ENCODE data around the gene HIVEP3. TPM values are rescaled to one million over a fixed set of nuclear protein-coding genes. Genes with fewer than 3 reads are reported as not detected.

The HIVEP3 gene
- total RNA-seq, 1 experiment from 2014 or later = not detected

GRCh38 chr1:41822866-41823265 lies 95.9 kb downstream of the HIVEP3 start:
- H3K27me3 ChIP-seq = peaks cover 2% of the 10 kb centered on the region; the same call in 1 of the 2 replicates
- no peaks in the 10 kb centered on the region for H3K9me3 ChIP-seq
- no peaks in the 10 kb centered on the region for H3K36me3 ChIP-seq
- no peak for DNase-seq
- H3K4me3 ChIP-seq = no peak overlapping the region

- Histone ChIP-seq H3K27me3 (peaks cover 2% of the 10 kb centered on the region; the same call in 1 of the 2 replicates), H3K36me3 (no peaks in the 10 kb centered on the region), H3K9me3 (no peaks in the 10 kb centered on the region), H3K4me3 (no peak overlapping the region)
- DNase-seq = no peak
These were observed 98.9 kb downstream of the HIVEP3 start for GRCh38 chr1:41819843-41820242.

GRCh38 chr1:41819069-41819468 lies 99.7 kb downstream of the HIVEP3 start:
- no peak overlapping the region for H3K4me3 ChIP-seq
- H3K27me3 ChIP-seq = peaks cover 2% of the 10 kb centered on the region; the same call in 1 of the 2 replicates
- no peaks in the 10 kb centered on the region for H3K9me3 ChIP-seq
- no peaks in the 10 kb centered on the region for H3K36me3 ChIP-seq
- DNase-seq = no peak

- no peaks in the 10 kb centered on the region for H3K36me3 ChIP-seq
- no peak overlapping the region for H3K4me3 ChIP-seq
- no peaks in the 10 kb centered on the region for H3K9me3 ChIP-seq
- peaks cover 2% of the 10 kb centered on the region; the same call in 1 of the 2 replicates for H3K27me3 ChIP-seq
- DNase-seq = no peak
These were observed 102.7 kb downstream of the HIVEP3 start for GRCh38 chr1:41816061-41816460.

GRCh38 chr1:41813755-41814745 lies 104.7 kb downstream of the HIVEP3 start:
- no peaks in the 10 kb centered on the region for H3K36me3 ChIP-seq
- no peak overlapping the region for H3K4me3 ChIP-seq
- no peak for DNase-seq
- H3K9me3 ChIP-seq = no peaks in the 10 kb centered on the region
- no peaks in the 10 kb centered on the region for H3K27me3 ChIP-seq

- Histone ChIP-seq H3K9me3 (no peaks in the 10 kb centered on the region), H3K36me3 (no peaks in the 10 kb centered on the region), H3K4me3 (no peak overlapping the region), H3K27me3 (no peaks in the 10 kb centered on the region)
- no peak for DNase-seq
These were observed 105.5 kb downstream of the HIVEP3 start for GRCh38 chr1:41813226-41813625.

GRCh38 chr1:41812453-41812852 lies 106.3 kb downstream of the HIVEP3 start:
- Histone ChIP-seq H3K27me3 (no peaks in the 10 kb centered on the region), H3K9me3 (no peaks in the 10 kb centered on the region), H3K4me3 (no peak overlapping the region), H3K36me3 (no peaks in the 10 kb centered on the region)
- peak; percentile 42 for DNase-seq

- H3K27me3 ChIP-seq = no peaks in the 10 kb centered on the region
- H3K36me3 ChIP-seq = no peaks in the 10 kb centered on the region
- no peak overlapping the region for H3K4me3 ChIP-seq
- DNase-seq = peak; percentile 41
- no peaks in the 10 kb centered on the region for H3K9me3 ChIP-seq
These were observed 106.7 kb downstream of the HIVEP3 start for GRCh38 chr1:41812051-41812450.

- no peaks in the 10 kb centered on the region for H3K9me3 ChIP-seq
- no peaks in the 10 kb centered on the region for H3K27me3 ChIP-seq
- no peak overlapping the region for H3K4me3 ChIP-seq
- H3K36me3 ChIP-seq = no peaks in the 10 kb centered on the region
- DNase-seq = no peak
These were observed 107.5 kb downstream of the HIVEP3 start for GRCh38 chr1:41811051-41811795.

- H3K36me3 ChIP-seq = no peaks in the 10 kb centered on the region
- no peak for DNase-seq
- no peaks in the 10 kb centered on the region for H3K27me3 ChIP-seq
These were observed 108.3 kb downstream of the HIVEP3 start for GRCh38 chr1:41810446-41810845.

GRCh38 chr1:41809692-41810091 lies 109.0 kb downstream of the HIVEP3 start:
- Histone ChIP-seq H3K9me3 (no peaks in the 10 kb centered on the region), H3K36me3 (no peaks in the 10 kb centered on the region), H3K4me3 (no peak overlapping the region), H3K27me3 (no peaks in the 10 kb centered on the region)
- no peak for DNase-seq

More at GRCh38 chr1:41810446-41810845, 108.3 kb downstream of the HIVEP3 start:
- H3K4me3 ChIP-seq = no peak overlapping the region
- no peaks in the 10 kb centered on the region for H3K9me3 ChIP-seq

- no peak for DNase-seq
- no peak overlapping the region for H3K4me3 ChIP-seq
- no peaks in the 10 kb centered on the region for H3K27me3 ChIP-seq
- no peaks in the 10 kb centered on the region for H3K9me3 ChIP-seq
- H3K36me3 ChIP-seq = no peaks in the 10 kb centered on the region
These were observed 111.3 kb downstream of the HIVEP3 start for GRCh38 chr1:41807390-41807789.

GRCh38 chr1:41806472-41807155 lies 112.1 kb downstream of the HIVEP3 start:
- Histone ChIP-seq H3K4me3 (no peak overlapping the region), H3K27me3 (no peaks in the 10 kb centered on the region), H3K9me3 (no peaks in the 10 kb centered on the region), H3K36me3 (no peaks in the 10 kb centered on the region)
- DNase-seq = no peak

GRCh38 chr1:41805771-41806471 lies 112.8 kb downstream of the HIVEP3 start:
- Histone ChIP-seq H3K27me3 (no peaks in the 10 kb centered on the region), H3K9me3 (no peaks in the 10 kb centered on the region), H3K4me3 (no peak overlapping the region), H3K36me3 (no peaks in the 10 kb centered on the region)
- no peak for DNase-seq

- Histone ChIP-seq H3K4me3 (no peak overlapping the region), H3K36me3 (no peaks in the 10 kb centered on the region), H3K27me3 (no peaks in the 10 kb centered on the region), H3K9me3 (no peaks in the 10 kb centered on the region)
- DNase-seq = no peak
These were observed 114.5 kb downstream of the HIVEP3 start for GRCh38 chr1:41804176-41804575.

GRCh38 chr1:41803656-41804055 lies 115.1 kb downstream of the HIVEP3 start:
- H3K27me3 ChIP-seq = no peaks in the 10 kb centered on the region
- H3K9me3 ChIP-seq = no peaks in the 10 kb centered on the region
- H3K4me3 ChIP-seq = no peak overlapping the region
- no peaks in the 10 kb centered on the region for H3K36me3 ChIP-seq
- DNase-seq = no peak

Data from MG63 (cell line).